DND-41 (cell line): ENCODE data around the gene RIT2.

ENCODE experiments used
- ATAC-seq: fragments of 200-7000 bp; cut with Tn5 transposase; 3 replicates; pipeline ENCODE4 v1.9.1; 2021; ENCODE audit warnings: low read depth; ENCODE audit not compliant: insufficient read depth
- DNase-seq: peaks from one replicate; pipeline ENCODE4 v3.0.0-alpha.2; 2020
- H2AFZ ChIP-seq: 2 replicates; pipeline ENCODE4 v1.6.0; 2012; ENCODE audit warnings: low read depth, low read length
- H3K27ac ChIP-seq: 2 replicates; pipeline ENCODE4 v1.5.1; 2012; ENCODE audit warnings: low read length, inconsistent platforms
- H3K27me3 ChIP-seq: fragments of 200-600 bp; sonication (generic); 2 replicates; pipeline ENCODE4 v1.6.0; 2012; ENCODE audit warnings: low read length, mild to moderate bottlenecking, inconsistent platforms; ENCODE audit not compliant: insufficient read depth, poor library complexity
- H3K36me3 ChIP-seq: 2 replicates; pipeline ENCODE4 v1.5.1; 2012; ENCODE audit warnings: low read length, inconsistent platforms; ENCODE audit not compliant: insufficient read depth
- H3K4me1 ChIP-seq: 2 replicates; pipeline ENCODE4 v1.5.1; 2012; ENCODE audit warnings: mild to moderate bottlenecking, low read length; ENCODE audit not compliant: insufficient read depth
- H3K4me2 ChIP-seq: 2 replicates; pipeline ENCODE4 v1.6.0; 2012; ENCODE audit warnings: mild to moderate bottlenecking, moderate library complexity, low read length, inconsistent platforms; ENCODE audit not compliant: insufficient read depth
- H3K4me3 ChIP-seq, 2 experiments: fragments of 200-600 bp in 1 of 2; shearing (Covaris generic) in 1 of 2; 2 replicates each; pipeline ENCODE4 v1.5.1; 2012 to 2016; ENCODE audit warnings: inconsistent platforms in 2 of 2, low read length in 2 of 2, mild to moderate bottlenecking in 2 of 2, low read depth in 1 of 2, moderate library complexity in 1 of 2
- H3K79me2 ChIP-seq: 2 replicates; pipeline ENCODE4 v1.6.0; 2012; ENCODE audit warnings: low read length, inconsistent platforms; ENCODE audit not compliant: insufficient read depth
- H3K9ac ChIP-seq: 2 replicates; pipeline ENCODE4 v1.6.0; 2012; ENCODE audit warnings: low read depth, mild to moderate bottlenecking, inconsistent platforms, low read length, moderate library complexity
- H3K9me3 ChIP-seq: 2 replicates; pipeline ENCODE4 v1.5.1; 2012; ENCODE audit warnings: low read length, moderate library complexity, mild to moderate bottlenecking, inconsistent platforms; ENCODE audit not compliant: insufficient read depth, severe bottlenecking
- H4K20me1 ChIP-seq: 2 replicates; pipeline ENCODE4 v1.6.0; 2012; ENCODE audit warnings: low read length; ENCODE audit not compliant: insufficient read depth
- EZH2 ChIP-seq: IDR thresholded peaks from 3 replicates; pipeline ENCODE4 v1.6.1; 2012; ENCODE audit warnings: borderline replicate concordance, low read depth, mild to moderate bottlenecking, moderate library complexity, low read length, inconsistent platforms; ENCODE audit not compliant: severe bottlenecking
- TF ChIP-seq, protein P1 (sequence below): IDR thresholded peaks from 2 replicates; pipeline ENCODE4 v1.5.1; 2012; ENCODE audit warnings: borderline replicate concordance, low read length, moderate library complexity, mild to moderate bottlenecking; ENCODE audit not compliant: poor library complexity, severe bottlenecking; ENCODE audit errors: extremely low read depth

RIT2 gene

DNA sequence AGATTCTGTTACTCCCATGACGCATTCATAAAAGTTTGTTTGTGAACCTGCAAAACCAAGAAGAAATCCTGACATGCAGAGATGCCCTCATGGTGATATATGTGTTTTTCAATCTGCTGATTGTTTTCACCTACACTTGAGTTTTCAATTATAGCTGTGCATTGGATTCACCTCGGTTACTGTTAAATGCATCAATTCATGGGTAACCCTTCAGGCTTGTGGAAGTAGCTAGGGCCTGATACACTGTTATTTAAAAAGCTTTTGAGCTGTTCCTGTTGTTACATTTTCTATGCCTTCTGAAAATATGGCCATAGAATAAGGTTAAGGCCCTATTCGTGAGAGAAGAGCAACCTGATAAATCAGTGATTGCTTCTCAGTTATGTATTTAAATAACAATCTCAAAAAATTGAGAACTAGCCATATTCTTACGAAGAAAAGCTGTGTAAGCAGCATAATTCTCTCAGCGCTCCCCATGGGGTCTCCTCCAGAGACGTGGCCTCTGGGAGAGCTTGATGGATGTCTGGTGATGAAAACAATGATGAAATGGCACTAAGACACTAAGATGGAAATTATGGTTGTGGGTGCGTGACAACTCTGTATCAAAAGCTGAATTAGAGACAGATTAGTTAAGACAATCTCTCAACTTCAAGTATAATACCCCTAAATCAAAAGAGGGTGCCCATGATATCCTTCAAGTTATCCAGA lies 60.5 kb downstream of the RIT2 start:
- DNase-seq (no peak), ATAC-seq (no peak)
- Histone ChIP-seq H3K27ac (no peak overlapping the region), H3K9ac (no peak overlapping the region), H3K4me2 (no peak overlapping the region), H3K4me1 (no peaks in the 10 kb centered on the region), H4K20me1 (no peaks in the 10 kb centered on the region), H3K79me2 (no peaks in the 10 kb centered on the region), H3K9me3 (no peaks in the 10 kb centered on the region), H3K4me3 (no peak overlapping the region), H3K27me3 (no peaks in the 10 kb centered on the region), H2AFZ (no peak overlapping the region), H3K36me3 (no peaks in the 10 kb centered on the region)
- TF ChIP-seq, protein P1, sequence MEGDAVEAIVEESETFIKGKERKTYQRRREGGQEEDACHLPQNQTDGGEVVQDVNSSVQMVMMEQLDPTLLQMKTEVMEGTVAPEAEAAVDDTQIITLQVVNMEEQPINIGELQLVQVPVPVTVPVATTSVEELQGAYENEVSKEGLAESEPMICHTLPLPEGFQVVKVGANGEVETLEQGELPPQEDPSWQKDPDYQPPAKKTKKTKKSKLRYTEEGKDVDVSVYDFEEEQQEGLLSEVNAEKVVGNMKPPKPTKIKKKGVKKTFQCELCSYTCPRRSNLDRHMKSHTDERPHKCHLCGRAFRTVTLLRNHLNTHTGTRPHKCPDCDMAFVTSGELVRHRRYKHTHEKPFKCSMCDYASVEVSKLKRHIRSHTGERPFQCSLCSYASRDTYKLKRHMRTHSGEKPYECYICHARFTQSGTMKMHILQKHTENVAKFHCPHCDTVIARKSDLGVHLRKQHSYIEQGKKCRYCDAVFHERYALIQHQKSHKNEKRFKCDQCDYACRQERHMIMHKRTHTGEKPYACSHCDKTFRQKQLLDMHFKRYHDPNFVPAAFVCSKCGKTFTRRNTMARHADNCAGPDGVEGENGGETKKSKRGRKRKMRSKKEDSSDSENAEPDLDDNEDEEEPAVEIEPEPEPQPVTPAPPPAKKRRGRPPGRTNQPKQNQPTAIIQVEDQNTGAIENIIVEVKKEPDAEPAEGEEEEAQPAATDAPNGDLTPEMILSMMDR = no peak
- no peak for TF ChIP-seq EZH2

DNA sequence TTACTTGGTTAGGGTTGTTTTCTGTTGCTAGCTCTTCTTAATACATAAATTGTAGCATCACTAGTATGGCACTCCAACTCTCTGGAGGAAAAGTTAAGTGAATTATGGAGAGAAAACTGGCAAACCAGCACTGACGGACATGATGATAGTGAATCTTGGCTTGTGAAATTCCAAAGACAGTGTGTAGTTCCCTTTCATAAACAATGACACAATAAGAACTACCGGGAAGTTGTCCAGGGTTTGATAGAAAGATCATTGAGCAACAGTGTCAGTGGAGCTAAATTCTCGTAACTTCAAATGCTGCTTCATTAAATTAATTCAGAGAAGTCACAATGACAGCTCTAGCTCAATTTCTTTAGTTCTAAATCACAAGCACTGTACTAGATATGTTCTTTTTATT lies 66.5 kb downstream of the RIT2 start:
- H2AFZ ChIP-seq = no peak overlapping the region
- no peaks in the 10 kb centered on the region for H3K36me3 ChIP-seq
- no peak overlapping the region for H3K9ac ChIP-seq
- TF ChIP-seq, protein P1 = no peak
- no peak for TF ChIP-seq EZH2
- DNase-seq (no peak), ATAC-seq (no peak)
- H4K20me1 ChIP-seq = no peaks in the 10 kb centered on the region
- no peak overlapping the region for H3K4me3 ChIP-seq
- no peak overlapping the region for H3K4me2 ChIP-seq
- no peak overlapping the region for H3K27ac ChIP-seq
- H3K9me3 ChIP-seq = no peaks in the 10 kb centered on the region
- no peaks in the 10 kb centered on the region for H3K4me1 ChIP-seq
- H3K27me3 ChIP-seq = no peaks in the 10 kb centered on the region
- H3K79me2 ChIP-seq = no peaks in the 10 kb centered on the region

DNA sequence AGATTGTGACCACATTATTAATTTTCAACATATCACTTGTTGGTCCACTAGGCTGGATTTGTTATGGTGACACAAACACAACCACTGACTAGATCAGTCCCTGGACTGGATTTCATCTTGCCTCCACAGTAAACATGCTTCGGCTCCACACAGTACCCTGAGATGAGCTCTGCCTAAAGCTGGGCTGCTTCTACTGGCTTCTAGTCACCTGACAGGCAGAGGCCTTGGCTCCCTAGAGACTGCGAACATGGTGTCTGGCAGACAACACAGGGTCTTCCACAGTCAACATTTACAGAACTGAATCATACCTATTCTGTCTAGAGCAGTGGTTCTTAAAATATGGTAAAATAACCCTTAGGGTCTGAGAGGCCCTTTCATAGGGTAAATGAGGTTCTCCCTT lies 69.2 kb downstream of the RIT2 start:
- ATAC-seq = no peak
- Histone ChIP-seq H2AFZ (no peak overlapping the region), H3K9me3 (no peaks in the 10 kb centered on the region)

More for the DNA sequence above, 69.2 kb downstream of the RIT2 start:
- no peak for DNase-seq
- Histone ChIP-seq H3K36me3 (no peaks in the 10 kb centered on the region), H3K4me3 (no peak overlapping the region), H3K27ac (no peak overlapping the region), H3K4me2 (no peak overlapping the region), H3K9ac (no peak overlapping the region), H3K4me1 (no peaks in the 10 kb centered on the region), H3K79me2 (no peaks in the 10 kb centered on the region), H3K27me3 (no peaks in the 10 kb centered on the region), H4K20me1 (no peaks in the 10 kb centered on the region)
- no peak for TF ChIP-seq EZH2
- TF ChIP-seq, protein P1 = no peak
